HG03103 (cell line): ENCODE measurements around the gene PDLIM5.
A peak's percentile ranks its signal among the peaks of the same experiment; 100 is the strongest.
"Not testable (repeated sequence)": the region's sequence is repeated elsewhere in the genome, so short reads cannot be mapped to it uniquely, and the experiment has no call there.

ENCODE experiments used
- ATAC-seq: cut with Tn5 transposase; IDR thresholded peaks from one replicate; pipeline ENCODE4 v1.9.1; 2021; ENCODE audit warnings: low read depth; ENCODE audit not compliant: unreplicated experiment

The PDLIM5 gene, protein sequence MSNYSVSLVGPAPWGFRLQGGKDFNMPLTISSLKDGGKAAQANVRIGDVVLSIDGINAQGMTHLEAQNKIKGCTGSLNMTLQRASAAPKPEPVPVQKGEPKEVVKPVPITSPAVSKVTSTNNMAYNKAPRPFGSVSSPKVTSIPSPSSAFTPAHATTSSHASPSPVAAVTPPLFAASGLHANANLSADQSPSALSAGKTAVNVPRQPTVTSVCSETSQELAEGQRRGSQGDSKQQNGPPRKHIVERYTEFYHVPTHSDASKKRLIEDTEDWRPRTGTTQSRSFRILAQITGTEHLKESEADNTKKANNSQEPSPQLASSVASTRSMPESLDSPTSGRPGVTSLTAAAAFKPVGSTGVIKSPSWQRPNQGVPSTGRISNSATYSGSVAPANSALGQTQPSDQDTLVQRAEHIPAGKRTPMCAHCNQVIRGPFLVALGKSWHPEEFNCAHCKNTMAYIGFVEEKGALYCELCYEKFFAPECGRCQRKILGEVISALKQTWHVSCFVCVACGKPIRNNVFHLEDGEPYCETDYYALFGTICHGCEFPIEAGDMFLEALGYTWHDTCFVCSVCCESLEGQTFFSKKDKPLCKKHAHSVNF

GRCh38 chr4:94451695-94452475, at the start of gene PDLIM5:
Gene PDLIM5, plus strand, starts transcription at chr4:94451942. Its CDS starts 3,347 bp downstream, at chr4:94455289.
- peak; percentile 85 for ATAC-seq

GRCh38 chr4:94402439-94402838, 49.3 kb upstream of the PDLIM5 start:
- ATAC-seq, result not testable (repeated sequence)

DNA sequence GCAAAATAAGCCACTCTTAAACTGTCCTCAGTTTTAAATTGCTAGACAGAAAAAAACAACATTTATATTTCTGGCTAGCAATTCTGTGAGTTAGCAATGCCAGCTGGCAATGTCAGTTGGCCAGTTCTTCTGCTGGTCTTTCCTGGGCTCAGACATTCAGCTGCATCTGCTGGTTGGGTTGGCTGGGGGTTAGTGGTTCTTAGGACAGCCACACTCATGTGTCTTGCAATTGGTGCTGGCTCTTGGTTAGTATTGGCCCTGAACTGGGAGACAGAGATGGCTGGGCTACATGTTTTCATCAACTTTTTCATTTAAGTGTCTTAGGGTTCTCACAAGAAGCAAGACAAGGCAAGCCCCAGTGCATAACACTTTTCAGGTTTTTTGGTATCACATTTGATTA, 48.0 kb upstream of the PDLIM5 start:
- no peak for ATAC-seq

GRCh38 chr4:94406668-94407437, 44.9 kb upstream of the PDLIM5 start:
- peak; percentile 92 for ATAC-seq

DNA sequence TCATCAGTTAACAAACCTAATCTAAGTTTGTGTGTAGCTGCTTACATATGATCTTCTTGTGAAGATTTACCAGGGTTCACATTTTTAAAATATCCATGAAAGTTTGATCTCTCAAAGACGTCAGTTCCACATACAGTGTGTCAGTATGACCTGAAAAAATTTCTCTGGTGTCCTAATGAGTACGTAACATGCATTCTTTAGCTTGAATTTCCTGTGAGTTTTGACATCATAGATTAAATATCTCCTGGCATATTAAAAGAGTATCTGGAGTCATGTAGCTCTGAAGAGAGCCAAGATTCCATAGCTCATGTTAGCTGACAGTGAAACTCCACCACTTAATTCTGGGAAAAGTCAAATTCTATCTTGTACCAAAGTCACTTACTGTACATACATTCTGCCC, 43.9 kb upstream of the PDLIM5 start:
- ATAC-seq, result no peak

- no peak for ATAC-seq
Measured at GRCh38 chr4:94408549-94409374, 43.0 kb upstream of the PDLIM5 start.

DNA sequence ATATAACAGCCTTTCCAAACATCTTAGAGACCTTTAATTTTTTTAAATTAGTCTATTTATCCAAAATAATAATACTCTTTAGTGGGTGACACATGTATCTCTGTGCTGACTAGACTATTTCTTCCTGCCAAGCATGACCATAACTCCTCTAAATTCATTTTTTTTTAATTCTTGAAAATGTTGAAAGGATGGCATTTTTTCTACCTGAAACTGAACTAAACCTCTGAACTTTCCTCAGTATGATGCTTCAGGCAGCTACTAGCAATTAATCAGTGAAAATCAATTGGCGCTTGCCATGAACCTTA, 42.4 kb upstream of the PDLIM5 start:
- no peak for ATAC-seq

DNA sequence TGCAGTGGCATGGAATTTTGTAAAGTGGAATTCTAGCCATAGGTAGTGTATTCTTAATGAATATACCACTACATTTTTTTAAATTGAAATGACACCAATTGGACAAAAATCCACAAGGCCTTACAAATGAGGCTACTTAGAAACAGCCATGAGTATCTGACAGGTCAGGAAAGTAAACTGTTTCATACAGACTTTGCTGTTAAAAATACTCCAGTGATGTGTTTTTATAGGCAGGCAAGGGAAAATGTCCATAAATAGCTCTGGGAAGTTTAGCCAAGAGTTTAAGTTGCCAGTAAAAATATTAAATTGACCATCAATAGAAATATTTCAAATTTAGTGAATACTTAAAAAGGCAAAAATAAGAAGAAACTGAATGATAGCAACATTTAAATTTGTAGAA, 41.8 kb upstream of the PDLIM5 start:
- ATAC-seq, result no peak

GRCh38 chr4:94410678-94411206, 41.0 kb upstream of the PDLIM5 start:
- no peak for ATAC-seq

- no peak for ATAC-seq
Measured at GRCh38 chr4:94411296-94411695, 40.4 kb upstream of the PDLIM5 start.

GRCh38 chr4:94412019-94412657, 39.6 kb upstream of the PDLIM5 start:
- no peak for ATAC-seq

DNA sequence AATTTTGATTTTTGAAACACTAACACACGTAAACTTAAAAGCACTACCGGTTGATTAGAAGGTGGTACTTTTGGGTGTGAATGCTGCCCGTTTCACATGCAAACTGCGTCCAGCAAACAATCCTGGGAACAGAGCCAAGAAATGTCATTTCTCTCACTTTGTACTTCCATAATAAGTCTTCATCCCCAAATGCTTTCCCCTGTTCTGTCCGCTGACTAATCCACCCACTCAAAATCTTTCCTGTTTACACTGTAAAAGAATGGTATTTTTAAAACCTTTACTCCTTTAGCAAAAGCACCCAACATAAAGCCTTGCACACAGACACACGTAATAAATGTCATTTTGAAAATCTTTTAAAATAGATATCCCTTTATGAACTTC, 39.1 kb upstream of the PDLIM5 start:
- no peak for ATAC-seq

GRCh38 chr4:94413085-94413840, 38.5 kb upstream of the PDLIM5 start:
- no peak for ATAC-seq

DNA sequence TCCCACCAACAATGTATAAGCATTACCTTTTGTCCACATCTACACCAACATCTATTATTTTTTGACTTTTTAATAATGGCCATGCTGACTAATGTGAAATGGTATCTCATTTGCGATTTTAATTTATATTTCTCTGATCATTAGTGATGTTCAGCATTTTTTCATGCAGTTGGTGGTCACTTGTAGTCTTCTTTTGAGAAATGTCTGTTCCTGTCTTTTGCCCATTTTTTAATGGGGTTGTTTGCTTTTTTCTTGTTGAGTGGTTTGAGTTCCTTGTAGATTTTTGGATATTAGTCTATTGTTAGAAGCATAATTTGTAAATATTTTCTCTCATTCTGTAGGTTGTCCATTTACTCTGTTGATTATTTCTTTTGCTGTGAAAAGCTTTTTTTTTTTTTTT, 36.8 kb upstream of the PDLIM5 start:
- no peak for ATAC-seq

GRCh38 chr4:94415448-94415847, 36.3 kb upstream of the PDLIM5 start:
- ATAC-seq, result no peak

- ATAC-seq, result no peak
Measured at GRCh38 chr4:94416335-94416734, 35.4 kb upstream of the PDLIM5 start.

GRCh38 chr4:94416981-94417380, 34.8 kb upstream of the PDLIM5 start:
- ATAC-seq, result no peak

- ATAC-seq, result no peak
Measured at GRCh38 chr4:94419549-94419948, 32.2 kb upstream of the PDLIM5 start.

GRCh38 chr4:94419956-94420355, 31.8 kb upstream of the PDLIM5 start:
- no peak for ATAC-seq
